ENCODE results near the gene GCNT4. TPM values are rescaled to one million over a fixed set of nuclear protein-coding genes. Genes with fewer than 3 reads are reported as not detected.

The GCNT4 gene
- total and polyA plus RNA-seq, 2 donors, result 20.7 to 22.9 TPM

- H3K4me1 ChIP-seq (ENCODE audit: control insufficient read depth in 2 of 2, insufficient read depth in 2 of 2, low read length in 2 of 2), result no peaks in the 10 kb centered on the region
- no peak overlapping the region for H3K27ac ChIP-seq (ENCODE audit: low read depth in 1 of 2, low read length in 1 of 2)
- no peaks in the 10 kb centered on the region for H3K36me3 ChIP-seq (ENCODE audit: control insufficient read depth in 2 of 2, insufficient read depth in 2 of 2, low read length in 1 of 2)
- no peak for DNase-seq (ENCODE audit: low read depth in 6 of 9, low spot score in 9 of 9)
- WGBS, result 96% methylated on average over 1 of the region's 1 CpG
- no peaks in the 10 kb centered on the region for H3K27me3 ChIP-seq (ENCODE audit: control insufficient read depth in 2 of 2, insufficient read depth in 1 of 2, low read length in 1 of 2)
- H3K9me3 ChIP-seq (ENCODE audit: control insufficient read depth in 2 of 2, insufficient read depth in 1 of 2, low read length in 1 of 2), result no peaks in the 10 kb centered on the region
- no peak overlapping the region for H3K4me3 ChIP-seq (ENCODE audit: low read length in 2 of 2)
Observed at GRCh38 chr5:75012748-75013147, 39.6 kb downstream of the GCNT4 start.

- H3K36me3 ChIP-seq (ENCODE audit: control insufficient read depth in 2 of 2, insufficient read depth in 2 of 2, low read length in 1 of 2), result no peaks in the 10 kb centered on the region
- no peaks in the 10 kb centered on the region for H3K27me3 ChIP-seq (ENCODE audit: control insufficient read depth in 2 of 2, insufficient read depth in 1 of 2, low read length in 1 of 2)
- no peaks in the 10 kb centered on the region for H3K4me1 ChIP-seq (ENCODE audit: control insufficient read depth in 2 of 2, insufficient read depth in 2 of 2, low read length in 2 of 2)
- H3K4me3 ChIP-seq (ENCODE audit: low read length in 2 of 2), result no peak overlapping the region
- DNase-seq (ENCODE audit: low read depth in 6 of 9, low spot score in 9 of 9), result no peak
- H3K9me3 ChIP-seq (ENCODE audit: control insufficient read depth in 2 of 2, insufficient read depth in 1 of 2, low read length in 1 of 2), result peaks cover 0 to 3% of the 10 kb centered on the region in 2 donors
- no peak overlapping the region for H3K27ac ChIP-seq (ENCODE audit: low read depth in 1 of 2, low read length in 1 of 2)
Observed at GRCh38 chr5:75010838-75011237, 41.5 kb downstream of the GCNT4 start.

- H3K27ac ChIP-seq (ENCODE audit: low read depth in 1 of 2, low read length in 1 of 2), result no peak overlapping the region
- no peaks in the 10 kb centered on the region for H3K36me3 ChIP-seq (ENCODE audit: control insufficient read depth in 2 of 2, insufficient read depth in 2 of 2, low read length in 1 of 2)
- H3K4me3 ChIP-seq (ENCODE audit: low read length in 2 of 2), result no peak overlapping the region
- WGBS, result 23% methylated on average over 7 of the region's 7 CpGs
- H3K9me3 ChIP-seq (ENCODE audit: control insufficient read depth in 2 of 2, insufficient read depth in 1 of 2, low read length in 1 of 2), result peaks cover 1 to 11% of the 10 kb centered on the region in 2 donors
- no peaks in the 10 kb centered on the region for H3K27me3 ChIP-seq (ENCODE audit: control insufficient read depth in 2 of 2, insufficient read depth in 1 of 2, low read length in 1 of 2)
- H3K4me1 ChIP-seq (ENCODE audit: control insufficient read depth in 2 of 2, insufficient read depth in 2 of 2, low read length in 2 of 2), result no peaks in the 10 kb centered on the region
- no peak for DNase-seq (ENCODE audit: low read depth in 6 of 9, low spot score in 9 of 9)
Observed at GRCh38 chr5:75009556-75010345, 42.6 kb downstream of the GCNT4 start.

GRCh38 chr5:75006865-75007822, 45.2 kb downstream of the GCNT4 start:
- Histone ChIP-seq H3K27ac (ENCODE audit: low read depth in 1 of 2, low read length in 1 of 2) (no peak overlapping the region), H3K4me1 (ENCODE audit: control insufficient read depth in 2 of 2, insufficient read depth in 2 of 2, low read length in 2 of 2) (no peaks in the 10 kb centered on the region), H3K9me3 (ENCODE audit: control insufficient read depth in 2 of 2, insufficient read depth in 1 of 2, low read length in 1 of 2) (peaks cover 1 to 11% of the 10 kb centered on the region in 2 donors), H3K27me3 (ENCODE audit: control insufficient read depth in 2 of 2, insufficient read depth in 1 of 2, low read length in 1 of 2) (no peaks in the 10 kb centered on the region), H3K4me3 (ENCODE audit: low read length in 2 of 2) (no peak overlapping the region), H3K36me3 (ENCODE audit: control insufficient read depth in 2 of 2, insufficient read depth in 2 of 2, low read length in 1 of 2) (no peaks in the 10 kb centered on the region)
- DNase-seq (ENCODE audit: low read depth in 6 of 9, low spot score in 9 of 9), result no peak
- 96% methylated on average over 10 of the region's 10 CpGs for WGBS

GRCh38 chr5:75005561-75005960, 46.8 kb downstream of the GCNT4 start:
- no peak for DNase-seq (ENCODE audit: low read depth in 6 of 9, low spot score in 9 of 9)
- WGBS, result 45% methylated on average over 1 of the region's 1 CpG

More at GRCh38 chr5:75005561-75005960, 46.8 kb downstream of the GCNT4 start:
- Histone ChIP-seq H3K27ac (ENCODE audit: low read depth in 1 of 2, low read length in 1 of 2) (no peak overlapping the region), H3K4me1 (ENCODE audit: control insufficient read depth in 2 of 2, insufficient read depth in 2 of 2, low read length in 2 of 2) (no peaks in the 10 kb centered on the region), H3K36me3 (ENCODE audit: control insufficient read depth in 2 of 2, insufficient read depth in 2 of 2, low read length in 1 of 2) (no peaks in the 10 kb centered on the region), H3K9me3 (ENCODE audit: control insufficient read depth in 2 of 2, insufficient read depth in 1 of 2, low read length in 1 of 2) (peaks cover 1 to 11% of the 10 kb centered on the region in 2 donors), H3K4me3 (ENCODE audit: low read length in 2 of 2) (no peak overlapping the region), H3K27me3 (ENCODE audit: control insufficient read depth in 2 of 2, insufficient read depth in 1 of 2, low read length in 1 of 2) (no peaks in the 10 kb centered on the region)

Other genes starting within 250 kb of the GCNT4 start
- 11.6 TPM for gene FAM169A, start 186.2 kb downstream of the GCNT4 start, total RNA-seq
- 5.3 TPM for gene FAM169A, start 186.2 kb downstream of the GCNT4 start, polyA plus RNA-seq
- gene ANKRD31, start 184.3 kb upstream of the GCNT4 start, total RNA-seq, result 0.61 TPM
- gene ANKRD31, start 184.3 kb upstream of the GCNT4 start, polyA plus RNA-seq, result 0.64 TPM